H54 (cell line): ENCODE data around the gene ITSN2.

ENCODE experiments used
- DNase-seq: peaks from one replicate; pipeline ENCODE4 v3.0.0; 2011; ENCODE audit warnings: low spot score, mixed read lengths; ENCODE audit not compliant: insufficient read length
- FAIRE-seq: peaks from 3 replicates; lab custom pipeline; 2011; peaks lifted over from hg19 to GRCh38; lab: Jason Lieb, UNC
- POLR2A ChIP-seq: IDR thresholded peaks from 2 replicates; pipeline ENCODE4 v1.6.1; 2011; ENCODE audit warnings: low read depth, mild to moderate bottlenecking, low read length

ITSN2 gene

GRCh38 chr2:24280645-24281044 is 79.7 kb downstream of the ITSN2 start:
- DNase-seq (no peak), FAIRE-seq (no peak)
- TF ChIP-seq POLR2A: no peak

- FAIRE-seq: no peak
- no peak for DNase-seq
- no peak for TF ChIP-seq POLR2A
Observed at GRCh38 chr2:24280161-24280560, 80.2 kb downstream of the ITSN2 start.

DNA sequence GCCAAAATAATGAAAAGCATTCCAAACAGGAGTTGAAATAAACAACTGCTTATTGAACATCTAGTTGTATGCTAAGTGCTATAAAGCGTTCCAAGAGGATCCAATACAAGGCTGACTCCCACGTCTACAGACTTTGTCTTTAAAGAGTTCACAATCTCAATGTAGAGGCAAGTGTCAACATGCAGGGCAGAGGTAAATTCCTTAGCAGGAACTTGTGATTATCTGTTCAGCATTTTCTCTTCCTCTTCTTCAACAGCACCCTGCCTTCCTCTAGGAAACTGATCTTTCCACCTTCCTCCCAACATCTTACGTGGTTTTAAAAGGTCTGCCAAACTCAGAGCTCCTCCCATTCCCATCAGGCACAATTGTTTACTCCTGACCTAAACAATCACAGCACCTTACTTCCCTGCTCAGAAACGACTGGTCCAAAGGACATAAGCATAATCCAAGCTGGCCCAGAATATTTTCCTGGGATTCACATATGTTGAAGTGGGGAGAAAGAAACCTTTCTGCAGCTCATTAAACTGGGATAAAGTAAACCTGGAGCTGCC is 83.9 kb downstream of the ITSN2 start:
- FAIRE-seq (peak; percentile 20), DNase-seq (no peak)
- no peak for TF ChIP-seq POLR2A

- no peak for DNase-seq
- FAIRE-seq: no peak
- no peak for TF ChIP-seq POLR2A
Observed at GRCh38 chr2:24274809-24275208, 85.5 kb downstream of the ITSN2 start.

DNA sequence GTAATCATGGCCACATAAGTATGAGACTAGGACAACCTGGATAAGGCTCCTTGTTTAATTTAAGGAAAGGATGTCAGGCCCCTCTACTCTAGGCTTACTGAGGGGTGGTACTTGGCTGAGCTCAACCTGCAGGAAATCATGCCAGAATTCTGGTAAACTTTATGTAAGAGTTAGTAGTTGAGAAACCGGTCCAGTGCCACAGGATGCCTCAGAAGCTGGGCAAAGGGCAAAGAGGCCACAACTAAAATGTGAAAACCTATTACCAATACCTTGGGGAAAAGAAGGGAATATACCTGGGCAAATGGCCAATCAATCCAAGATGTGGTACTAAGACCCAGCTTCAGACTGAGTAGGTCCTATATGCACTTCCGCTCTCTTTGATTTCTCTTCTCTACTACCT is 86.7 kb downstream of the ITSN2 start:
- FAIRE-seq (no peak), DNase-seq (no peak)
- no peak for TF ChIP-seq POLR2A

DNA sequence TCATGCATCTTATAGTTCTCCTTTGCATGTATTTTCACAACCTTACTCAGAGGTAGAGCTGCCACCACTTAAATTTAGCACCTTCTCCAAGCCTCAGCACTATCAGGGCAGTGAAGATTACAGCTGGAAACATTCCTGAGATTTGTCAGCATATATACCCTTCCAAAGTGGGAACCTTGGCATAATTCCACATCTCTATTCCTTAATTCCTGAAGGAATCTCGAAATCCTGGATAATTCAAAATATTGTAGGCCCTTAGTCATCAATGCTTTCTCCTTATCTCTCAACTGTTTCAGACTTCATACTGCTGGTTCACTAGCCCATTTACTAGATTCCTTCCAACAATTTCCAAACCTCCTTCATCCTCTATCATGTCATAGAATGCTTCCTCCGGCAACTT is 87.4 kb downstream of the ITSN2 start:
- DNase-seq (no peak), FAIRE-seq (no peak)
- TF ChIP-seq POLR2A: no peak

DNA sequence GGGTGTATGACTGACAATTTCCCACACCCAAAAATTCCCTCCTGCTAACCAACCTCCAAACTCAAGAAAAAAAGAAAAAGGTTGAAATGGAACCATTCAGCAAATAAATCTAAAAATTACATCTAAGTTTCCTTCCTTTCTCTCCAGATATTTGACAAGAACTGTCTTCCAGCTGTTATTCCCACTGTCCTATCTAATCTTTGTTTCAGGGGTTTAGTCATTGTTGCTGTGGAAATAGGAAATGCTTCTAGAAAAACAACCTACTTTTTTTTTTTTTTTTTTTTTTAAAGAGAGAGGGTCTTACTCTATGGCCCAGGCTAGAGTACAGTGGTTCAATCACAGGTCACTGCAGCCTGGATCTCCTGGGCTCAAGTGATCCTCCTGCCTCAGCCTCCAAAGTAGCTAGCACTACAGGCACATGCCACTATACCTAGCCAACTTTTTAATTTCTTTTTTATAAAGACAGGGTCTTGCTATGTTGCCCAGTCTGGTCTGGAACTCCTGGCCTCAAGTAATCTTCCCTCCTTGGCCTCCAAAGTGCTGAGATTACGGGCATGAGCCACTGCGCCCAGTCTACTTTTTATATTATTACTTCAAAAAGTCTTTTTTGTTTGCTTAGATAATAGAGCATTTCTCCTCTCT is 88.1 kb downstream of the ITSN2 start:
- no peak for FAIRE-seq
- no peak for TF ChIP-seq POLR2A
- DNase-seq: no peak

DNA sequence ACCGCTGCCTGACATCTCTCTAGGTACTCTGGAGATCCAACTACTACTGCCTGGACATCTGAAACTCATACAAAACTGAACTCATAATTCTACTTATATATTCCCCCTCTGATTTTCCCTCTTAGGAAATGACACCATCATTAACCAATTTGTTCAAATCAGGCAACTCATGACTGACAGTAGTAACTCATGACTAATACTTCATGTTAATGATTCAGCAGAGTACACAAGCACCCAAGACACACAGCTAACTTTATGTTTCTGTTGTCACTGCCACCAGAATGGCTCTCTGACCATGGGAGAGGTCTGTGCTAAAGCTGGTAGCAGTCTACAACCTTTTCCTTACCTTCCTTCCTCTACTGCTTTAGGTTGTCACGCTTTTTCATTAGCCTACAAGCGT is 91.1 kb downstream of the ITSN2 start:
- FAIRE-seq (no peak), DNase-seq (no peak)
- no peak for TF ChIP-seq POLR2A

DNA sequence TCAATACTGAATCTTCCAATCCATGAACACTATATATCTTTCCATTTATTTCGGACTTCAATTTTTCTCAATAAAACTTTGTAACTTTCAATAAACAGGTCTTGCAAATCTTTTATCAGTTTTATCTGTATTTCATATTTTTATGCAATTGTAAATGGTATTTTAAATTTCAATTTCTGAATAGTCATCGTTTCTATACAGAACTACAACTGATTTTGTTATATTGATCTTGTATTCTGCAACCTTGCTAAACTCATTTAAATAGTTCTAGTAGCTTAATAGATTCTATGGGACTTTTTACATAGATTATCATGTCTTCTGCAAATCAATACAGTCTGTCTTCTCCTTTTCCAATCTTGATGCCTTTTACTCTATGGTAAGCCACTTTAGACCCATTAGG is 95.1 kb downstream of the ITSN2 start:
- FAIRE-seq (no peak), DNase-seq (no peak)
- no peak for TF ChIP-seq POLR2A

DNA sequence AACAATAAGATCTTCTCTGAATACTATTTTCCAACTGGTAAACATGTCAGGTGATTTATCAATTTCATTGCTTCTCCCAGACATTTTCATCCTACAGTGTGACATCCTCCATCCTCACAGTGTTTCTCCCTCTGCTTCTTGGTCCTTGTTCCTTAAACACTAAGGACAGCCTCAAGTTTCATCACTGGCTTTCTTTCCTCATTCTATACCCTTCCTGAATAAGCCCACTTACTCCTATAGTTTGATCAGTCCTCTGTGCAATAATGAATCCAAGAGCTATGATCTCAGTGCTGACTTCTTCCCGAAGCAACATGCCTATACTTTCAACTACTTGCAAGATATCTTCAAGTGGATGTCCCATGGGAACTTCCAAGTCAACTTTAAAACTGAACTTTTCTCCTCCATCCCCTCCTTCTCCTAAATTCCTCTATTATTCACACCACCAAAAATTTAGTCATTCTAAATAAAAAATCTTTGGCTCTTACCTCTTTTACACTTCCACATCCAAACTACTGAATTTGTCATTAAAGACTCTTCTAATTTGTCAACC is 97.8 kb downstream of the ITSN2 start:
- TF ChIP-seq POLR2A: no peak
- DNase-seq (no peak), FAIRE-seq (no peak)

DNA sequence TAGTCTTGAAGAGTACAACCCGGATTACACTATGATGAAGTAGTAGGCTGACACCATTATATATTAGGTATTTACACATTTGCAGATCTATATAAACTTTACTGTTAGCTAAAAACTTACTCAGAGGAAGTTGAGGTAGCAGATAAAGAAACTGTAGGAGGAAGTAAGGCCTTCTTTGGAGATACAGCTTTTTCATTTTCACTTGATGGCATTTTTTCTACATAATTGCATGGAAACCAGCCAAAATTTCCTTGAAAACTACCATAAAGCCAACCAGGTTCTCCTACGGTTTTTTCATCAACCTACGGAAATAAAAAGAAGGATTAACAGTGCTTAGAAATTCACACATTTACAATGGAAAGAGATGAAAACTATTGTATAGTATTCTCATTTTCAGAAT is 98.9 kb downstream of the ITSN2 start:
- FAIRE-seq (no peak), DNase-seq (no peak)
- TF ChIP-seq POLR2A: no peak

GRCh38 chr2:24259316-24259715 is 101.0 kb downstream of the ITSN2 start:
- DNase-seq (no peak), FAIRE-seq (peak; percentile 20)
- TF ChIP-seq POLR2A: no peak

GRCh38 chr2:24258718-24259117 is 101.6 kb downstream of the ITSN2 start:
- DNase-seq: no peak

GRCh38 chr2:24253303-24253919 is 106.9 kb downstream of the ITSN2 start:
- DNase-seq (no peak), FAIRE-seq (no peak)
- no peak for TF ChIP-seq POLR2A

More at GRCh38 chr2:24258718-24259117, 101.6 kb downstream of the ITSN2 start:
- FAIRE-seq: no peak
- no peak for TF ChIP-seq POLR2A
